HG02571 (cell line): Measurements from ENCODE around the gene CHCHD1.
"Not testable (repeated sequence)": the region's sequence is repeated elsewhere in the genome, so short reads cannot be mapped to it uniquely, and the experiment has no call there.

ENCODE experiments used
- ATAC-seq: cut with Tn5 transposase; IDR thresholded peaks from one replicate; pipeline ENCODE4 v1.9.1; 2021; ENCODE audit warnings: mild to moderate bottlenecking, moderate library complexity; ENCODE audit not compliant: unreplicated experiment

CHCHD1 gene

DNA sequence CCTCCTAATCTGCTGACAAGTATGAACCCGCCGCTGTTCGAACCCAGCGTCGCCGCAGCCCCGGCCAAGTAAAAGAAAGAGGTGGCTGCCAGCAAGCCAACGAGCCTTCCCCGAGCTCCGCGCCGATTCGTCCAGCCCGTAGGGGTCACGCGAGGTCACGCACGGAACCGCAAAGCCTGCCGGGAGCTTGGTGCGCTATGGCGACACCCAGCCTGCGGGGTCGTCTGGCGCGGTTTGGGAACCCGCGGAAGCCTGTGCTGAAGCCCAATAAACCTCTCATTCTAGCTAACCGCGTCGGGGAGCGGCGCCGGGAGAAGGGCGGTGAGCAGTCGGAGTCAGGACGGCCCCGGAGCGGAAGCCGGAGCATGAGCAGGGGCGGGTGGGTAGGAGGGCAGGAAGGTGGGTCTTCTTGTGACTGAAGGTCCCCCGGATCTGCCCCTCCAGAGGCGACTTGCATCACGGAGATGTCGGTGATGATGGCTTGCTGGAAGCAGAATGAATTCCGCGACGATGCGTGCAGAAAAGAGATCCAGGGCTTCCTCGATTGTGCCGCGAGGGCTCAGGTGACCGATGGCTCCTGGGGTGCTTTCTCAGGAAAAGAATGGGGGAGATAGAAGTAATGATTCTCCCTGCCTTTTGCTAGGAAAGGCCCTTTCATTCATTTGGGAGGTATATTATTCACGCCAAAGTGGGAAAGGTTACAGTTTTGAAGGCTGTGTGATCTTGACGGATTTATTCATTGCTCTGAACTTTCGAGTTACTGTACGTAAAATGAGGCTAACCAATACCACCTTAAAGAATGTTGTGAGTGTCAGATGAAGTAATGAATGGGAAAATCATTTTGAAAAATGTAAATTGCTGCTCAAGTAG is at the start of gene CHCHD1:
TSS of gene CHCHD1 (plus strand) at position 170 of the 870 bp plus-strand sequence. CDS start at position 198, 28 bp downstream.
- peak; percentile 50 for ATAC-seq

DNA sequence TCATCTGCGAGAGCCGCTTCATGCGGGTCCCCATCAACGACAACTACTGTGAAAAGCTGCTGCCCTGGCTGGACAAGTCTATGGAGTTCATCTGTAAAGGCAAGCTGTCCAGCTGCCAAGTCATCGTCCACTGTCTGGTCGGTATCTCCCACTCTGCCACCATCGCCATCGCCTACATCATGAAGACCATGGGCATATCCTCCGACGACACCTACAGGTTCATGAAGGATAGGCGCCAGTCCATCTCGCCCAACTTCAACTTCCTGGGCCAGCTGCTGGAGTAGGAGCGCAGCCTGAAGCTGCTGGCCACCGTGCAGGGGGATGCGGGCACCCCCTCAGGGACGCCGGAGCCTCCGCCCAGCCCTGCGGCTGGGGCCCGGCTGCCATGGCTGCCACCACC is 49.4 kb upstream of the CHCHD1 start:
- ATAC-seq, result no peak

DNA sequence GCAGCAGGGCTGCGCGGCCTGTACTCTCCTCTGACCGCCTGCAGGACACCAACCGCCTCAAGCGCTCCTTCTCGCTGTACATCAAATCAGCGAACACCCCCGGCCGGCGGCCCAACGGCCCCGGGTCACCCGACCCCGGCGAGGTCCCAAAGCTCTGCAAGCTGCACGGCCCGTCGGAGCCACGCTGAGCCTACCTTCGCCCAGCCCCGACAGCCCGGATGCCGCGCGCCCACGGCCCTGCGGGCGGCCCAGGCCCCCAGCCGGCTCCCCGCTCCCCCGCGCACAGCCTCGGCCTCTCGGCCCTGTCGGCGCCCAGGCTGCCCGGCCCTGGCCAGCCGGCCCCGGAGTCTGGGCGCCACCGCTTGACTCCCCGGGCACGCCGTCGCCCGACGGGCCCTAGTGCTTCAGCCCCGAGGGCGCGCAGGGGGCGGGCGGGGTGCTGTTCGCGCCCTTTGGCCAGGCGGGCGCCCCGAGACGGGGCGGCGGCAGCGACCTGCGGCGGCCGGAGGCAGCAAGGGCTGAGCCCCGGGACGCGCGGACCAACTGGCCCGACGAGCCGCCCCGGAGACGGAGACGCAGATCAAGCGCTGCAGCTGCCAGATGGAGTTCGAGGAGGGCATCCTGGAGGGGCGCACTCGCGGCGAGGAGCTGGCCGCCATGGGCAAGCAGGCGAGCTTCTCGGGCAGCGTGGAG is 48.8 kb upstream of the CHCHD1 start:
- ATAC-seq, result no peak

DNA sequence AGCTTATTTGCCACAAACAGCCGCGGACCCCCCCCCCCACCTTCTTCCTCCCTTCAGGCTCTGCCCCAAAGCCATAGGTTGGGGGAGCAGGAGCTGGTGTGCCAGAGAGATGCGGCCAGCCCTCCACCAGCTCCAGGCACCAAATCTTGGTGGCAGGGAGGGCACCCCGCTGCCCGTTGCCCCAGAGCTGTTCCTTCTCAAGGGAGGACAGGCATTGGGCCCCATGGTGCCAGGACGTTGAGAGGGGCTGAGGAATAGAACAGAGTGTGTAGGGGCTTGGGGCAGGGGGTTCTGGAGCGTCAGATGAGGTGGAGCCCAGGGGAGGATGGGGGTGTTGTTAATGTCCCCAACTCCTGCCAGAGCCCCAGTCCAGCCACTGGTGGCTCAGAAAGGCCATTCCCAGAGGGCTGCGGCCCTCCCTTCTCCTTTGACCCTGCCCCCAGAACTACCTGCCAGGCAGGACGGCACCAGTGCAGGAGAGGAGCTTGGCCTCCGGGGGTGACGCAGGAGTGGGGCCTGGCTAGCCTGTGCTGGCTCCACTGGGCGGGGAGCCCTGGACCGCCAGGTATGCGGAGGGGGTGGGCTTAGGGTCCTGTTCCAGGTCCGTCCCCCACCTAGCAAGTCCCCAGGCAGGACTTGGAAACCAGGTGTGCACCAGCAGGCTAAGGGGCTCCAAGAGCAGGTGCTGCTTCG is 47.7 kb upstream of the CHCHD1 start:
- ATAC-seq, result no peak

DNA sequence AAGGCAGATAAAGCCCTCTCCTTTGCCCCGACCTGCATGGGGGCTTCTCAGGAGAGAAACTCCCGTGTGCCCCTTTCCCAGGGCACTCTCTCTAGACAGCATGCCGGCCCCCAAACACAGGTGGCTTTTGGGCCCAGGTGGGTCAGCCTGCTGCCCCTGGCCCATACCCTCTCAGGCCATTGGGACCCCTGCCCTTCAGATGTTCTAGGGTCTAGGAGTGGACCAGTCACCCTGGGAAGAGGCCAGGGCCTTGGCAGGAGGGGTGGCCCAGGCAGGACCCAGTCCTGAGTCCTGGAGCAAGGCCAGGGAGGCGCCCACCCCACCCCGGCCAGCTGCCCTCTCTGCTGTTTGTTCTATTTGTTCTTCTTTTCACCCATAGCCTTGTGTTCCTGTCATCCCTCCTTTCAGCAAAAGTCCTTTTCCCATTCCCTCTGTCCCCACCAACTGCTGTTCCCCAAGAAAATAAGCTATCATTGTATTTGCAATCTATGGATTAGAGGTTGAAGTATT is 47.0 kb upstream of the CHCHD1 start:
- ATAC-seq, result no peak

DNA sequence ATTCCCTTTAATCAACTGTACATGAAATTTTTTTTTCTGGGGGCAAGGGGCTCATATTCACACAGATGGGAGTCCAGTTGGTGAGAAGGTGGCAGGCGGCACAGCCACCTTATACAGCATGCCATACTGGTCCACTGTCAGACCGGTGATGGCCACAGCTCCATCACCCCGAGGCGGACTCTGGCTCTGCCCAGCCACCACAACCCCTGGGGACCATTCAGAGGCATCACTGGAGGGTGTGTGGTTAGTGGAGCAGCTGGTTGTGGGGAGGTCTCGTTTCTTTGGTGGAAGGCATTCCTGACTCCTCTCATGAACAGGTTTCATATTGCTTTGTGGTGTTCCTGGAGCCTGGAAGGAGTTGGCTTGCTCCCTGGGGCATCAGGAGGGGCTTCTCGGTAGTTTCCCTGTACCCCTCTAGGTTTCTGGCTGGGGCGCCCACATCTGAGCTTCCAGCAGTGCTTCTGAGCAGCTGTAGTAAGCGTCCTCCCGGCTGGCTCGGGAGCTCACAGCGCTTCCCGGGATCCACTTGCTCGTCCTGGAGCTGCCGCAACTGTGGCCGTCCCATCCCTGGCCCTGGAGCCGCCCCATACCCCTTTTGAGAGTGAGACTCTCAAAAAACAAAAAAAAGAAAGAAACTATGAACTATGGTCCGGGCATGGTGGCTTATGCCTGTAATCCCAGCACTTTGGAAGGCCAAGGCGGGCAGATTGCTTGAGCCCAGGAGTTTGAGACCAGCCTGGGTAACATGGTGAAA is 41.2 kb upstream of the CHCHD1 start:
- ATAC-seq, result not testable (repeated sequence)

DNA sequence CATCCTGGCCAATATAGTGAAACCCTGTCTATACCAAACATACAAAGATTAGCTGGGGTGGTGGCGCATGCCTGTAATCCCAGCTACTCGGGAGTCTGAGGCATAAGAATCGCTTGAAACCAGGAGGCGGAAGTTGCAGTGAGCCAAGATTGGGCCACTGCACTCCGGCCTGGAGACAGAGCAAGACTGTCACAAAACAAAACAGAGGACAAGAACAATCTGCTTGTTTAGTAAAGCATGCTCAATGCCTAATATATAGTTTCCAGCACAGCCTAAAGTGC is 39.5 kb upstream of the CHCHD1 start:
- ATAC-seq, result no peak

DNA sequence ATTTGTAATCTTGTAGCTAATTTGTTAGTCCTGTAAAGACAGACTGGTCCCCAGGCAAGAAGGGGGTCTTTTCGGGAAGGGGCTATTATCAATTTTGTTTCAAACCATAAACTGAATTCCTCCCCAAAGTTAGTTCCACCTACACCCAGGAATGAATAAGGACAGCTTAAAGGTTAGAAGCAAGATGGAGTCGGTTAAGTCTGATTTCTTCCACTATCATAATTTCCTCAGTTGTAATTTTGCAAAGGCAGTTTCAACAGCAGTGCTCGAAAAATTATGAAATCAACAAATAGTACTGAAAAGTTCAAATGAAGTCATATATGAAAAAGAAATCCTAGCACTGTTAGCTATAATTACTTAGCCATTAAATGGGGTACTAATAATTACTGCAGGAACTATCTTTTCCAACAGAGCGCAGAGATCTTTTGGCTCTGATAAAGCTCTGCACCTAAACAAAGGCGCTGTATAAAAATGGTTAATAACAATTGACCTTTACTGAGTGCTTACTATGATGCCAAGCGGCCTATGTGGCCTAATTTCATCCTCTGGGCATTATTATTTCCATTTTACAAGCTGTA is 38.4 kb upstream of the CHCHD1 start:
- no peak for ATAC-seq

DNA sequence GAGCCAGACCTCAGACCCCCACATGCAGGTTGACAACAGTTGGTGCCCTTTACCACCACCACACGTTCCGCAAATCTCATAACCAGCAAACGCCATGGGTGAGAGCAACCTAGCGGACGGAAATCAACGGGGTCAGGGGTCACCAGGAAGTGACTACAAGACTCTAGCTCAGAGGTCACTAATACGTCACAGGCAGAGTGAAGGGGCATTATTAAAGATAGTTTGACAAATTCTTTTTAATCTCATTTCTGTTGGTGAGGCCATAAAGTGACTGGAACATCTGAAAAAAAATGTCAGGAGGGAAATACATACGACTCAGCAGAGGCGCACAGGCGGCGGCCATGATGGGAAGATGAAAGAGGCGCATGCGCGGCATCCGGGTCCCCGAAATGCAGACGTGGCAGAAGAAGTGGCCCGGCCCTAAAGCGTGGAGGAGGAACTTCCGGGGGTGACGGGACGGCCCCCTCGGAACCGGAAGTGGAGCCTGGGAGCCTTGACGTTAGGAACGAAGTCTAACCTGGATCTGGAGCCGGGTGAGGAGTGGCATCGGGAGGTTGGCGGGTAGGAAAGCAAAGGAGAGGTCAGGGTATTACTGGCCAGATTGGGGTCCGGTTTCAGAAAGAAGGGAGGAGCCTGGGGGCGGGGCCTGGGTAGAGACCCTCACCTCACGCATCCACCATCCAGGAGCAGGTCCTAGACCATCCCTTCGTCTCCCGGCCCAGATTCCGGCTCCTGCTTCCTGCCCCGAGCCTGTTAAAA is 37.8 kb upstream of the CHCHD1 start, which contains the start of gene SEC24C:
TSS of gene SEC24C (plus strand) at position 468 of the 759 bp plus-strand sequence. CDS start 2,461 bp downstream, outside the sequence.
- ATAC-seq, result peak; percentile 85

DNA sequence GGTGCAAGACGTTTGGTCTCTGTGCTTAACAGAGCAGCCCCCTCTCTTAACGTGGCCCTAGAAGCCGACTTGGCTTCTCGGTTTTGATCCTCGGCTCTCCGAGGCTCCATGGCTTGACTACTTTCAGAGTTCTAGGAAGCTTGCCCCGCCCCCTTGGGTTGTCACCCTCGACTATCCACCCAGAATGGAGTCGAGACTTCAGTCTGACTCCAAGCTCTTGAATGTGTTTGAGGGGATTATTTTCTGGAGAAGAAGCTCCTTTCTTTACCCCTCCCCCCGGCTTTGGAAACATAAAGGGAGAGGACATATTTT is 37.2 kb upstream of the CHCHD1 start:
- ATAC-seq, result peak; percentile 18

DNA sequence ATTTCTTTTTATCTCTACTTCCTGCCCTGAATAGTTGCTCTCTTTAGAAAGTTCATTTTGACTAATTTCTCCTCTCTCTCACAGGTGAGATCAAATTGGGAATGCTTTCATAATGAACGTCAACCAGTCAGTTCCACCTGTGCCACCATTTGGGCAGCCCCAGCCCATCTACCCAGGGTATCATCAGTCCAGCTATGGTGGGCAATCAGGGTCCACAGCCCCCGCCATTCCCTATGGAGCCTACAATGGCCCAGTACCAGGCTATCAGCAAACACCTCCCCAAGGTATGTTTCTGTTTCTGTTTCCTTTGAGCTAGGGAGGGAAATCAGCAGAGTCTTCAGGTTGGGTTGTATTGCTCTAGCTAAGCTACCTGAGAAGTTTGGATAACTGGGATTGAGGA is 35.1 kb upstream of the CHCHD1 start:
- no peak for ATAC-seq

DNA sequence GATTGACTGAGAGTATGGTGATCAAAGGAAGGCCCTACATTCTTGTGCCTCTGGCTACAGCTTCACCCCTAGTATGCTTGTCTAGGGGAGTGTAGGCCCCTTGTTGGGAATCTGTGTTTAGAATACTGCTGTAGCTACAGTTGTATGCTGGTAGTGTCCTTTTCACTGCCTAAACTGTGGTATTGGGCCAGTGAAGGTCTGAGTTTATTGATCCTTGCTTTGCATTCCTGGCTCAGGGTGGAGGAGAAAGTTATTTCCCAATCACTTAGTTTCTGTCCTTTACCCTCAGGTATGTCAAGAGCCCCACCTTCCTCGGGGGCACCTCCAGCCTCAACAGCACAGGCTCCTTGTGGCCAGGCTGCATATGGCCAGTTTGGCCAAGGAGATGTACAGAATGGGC is 31.0 kb upstream of the CHCHD1 start:
- ATAC-seq, result no peak

DNA sequence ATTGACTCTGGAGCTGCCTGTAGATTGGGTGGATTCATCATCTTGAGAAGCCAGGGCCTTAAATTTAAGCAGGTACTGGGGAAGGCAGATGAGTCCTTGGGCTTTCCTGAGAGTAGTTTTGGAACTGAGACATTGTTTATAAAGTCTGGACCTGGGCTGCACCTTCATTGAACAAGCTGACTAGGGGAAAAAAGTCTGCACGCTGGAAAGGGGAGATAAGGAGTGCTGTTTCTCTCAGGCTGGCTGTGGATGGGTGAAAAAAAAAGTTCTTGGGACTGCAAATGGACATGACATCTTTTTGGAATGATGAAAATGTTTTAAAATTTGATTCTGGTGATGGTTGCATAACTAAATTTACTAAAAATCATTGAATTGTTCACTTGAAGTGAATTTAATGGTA is 25.7 kb upstream of the CHCHD1 start:
- ATAC-seq, result no peak

DNA sequence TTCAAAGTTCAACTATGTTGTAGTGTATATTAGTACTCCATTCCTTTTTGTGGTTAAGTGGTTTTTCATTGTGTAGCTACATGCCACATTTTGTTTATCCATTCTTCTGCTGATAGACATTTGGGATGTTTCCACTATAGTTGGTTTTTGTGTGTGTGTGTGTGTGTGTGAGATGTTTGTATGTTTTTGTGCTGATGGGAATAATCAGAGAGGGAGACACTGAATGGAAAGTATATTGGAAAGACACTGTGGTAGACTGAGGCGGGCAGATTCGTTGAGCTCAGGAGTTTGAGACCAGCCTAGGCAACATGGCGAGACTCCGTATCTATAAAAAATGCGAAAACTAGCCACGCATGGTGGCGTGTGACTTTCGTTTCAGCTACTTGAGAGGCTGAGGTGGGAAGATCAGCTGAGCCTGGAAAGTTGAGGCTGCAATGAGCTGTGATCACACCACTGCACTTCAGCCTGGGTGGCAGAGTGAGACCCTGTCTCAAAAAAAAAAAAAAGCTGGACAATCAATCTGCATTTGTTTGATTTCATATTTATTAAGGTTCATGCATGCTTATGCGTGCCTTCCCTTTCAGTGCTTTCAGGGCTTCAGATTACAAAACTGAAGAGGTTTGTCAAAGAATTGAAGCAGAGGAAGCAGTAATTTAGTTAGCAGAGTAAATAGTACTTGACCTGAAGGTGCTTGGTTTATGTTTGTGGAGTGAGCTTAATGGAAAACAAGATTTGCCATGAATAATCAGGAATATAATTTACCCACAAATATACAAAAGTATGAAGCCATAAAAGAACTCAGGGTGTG is 22.9 kb upstream of the CHCHD1 start:
- no peak for ATAC-seq

DNA sequence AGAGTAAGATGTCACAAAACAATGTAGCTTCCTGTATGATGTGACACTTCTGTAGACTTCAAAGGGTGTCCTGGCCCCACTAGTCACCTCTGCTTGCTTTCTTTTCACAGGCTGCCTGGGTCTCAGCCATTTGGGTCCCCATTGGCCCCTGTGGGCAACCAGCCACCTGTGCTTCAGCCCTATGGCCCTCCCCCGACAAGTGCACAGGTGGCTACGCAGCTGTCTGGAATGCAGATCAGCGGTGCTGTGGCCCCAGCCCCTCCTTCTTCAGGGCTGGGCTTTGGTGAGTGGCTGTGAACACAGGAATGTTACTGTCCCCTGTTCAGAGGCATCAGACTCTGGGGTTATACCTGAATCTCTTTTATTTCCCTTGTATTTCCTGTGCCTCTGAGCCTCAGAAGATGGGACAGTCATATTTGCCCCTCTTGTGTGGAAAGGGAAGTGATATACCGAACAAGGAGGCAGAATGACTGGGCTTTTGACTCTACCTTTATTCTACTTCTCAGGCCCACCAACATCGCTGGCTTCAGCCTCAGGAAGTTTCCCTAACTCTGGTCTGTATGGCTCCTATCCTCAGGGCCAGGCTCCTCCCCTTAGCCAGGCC is 22.2 kb upstream of the CHCHD1 start:
- no peak for ATAC-seq

DNA sequence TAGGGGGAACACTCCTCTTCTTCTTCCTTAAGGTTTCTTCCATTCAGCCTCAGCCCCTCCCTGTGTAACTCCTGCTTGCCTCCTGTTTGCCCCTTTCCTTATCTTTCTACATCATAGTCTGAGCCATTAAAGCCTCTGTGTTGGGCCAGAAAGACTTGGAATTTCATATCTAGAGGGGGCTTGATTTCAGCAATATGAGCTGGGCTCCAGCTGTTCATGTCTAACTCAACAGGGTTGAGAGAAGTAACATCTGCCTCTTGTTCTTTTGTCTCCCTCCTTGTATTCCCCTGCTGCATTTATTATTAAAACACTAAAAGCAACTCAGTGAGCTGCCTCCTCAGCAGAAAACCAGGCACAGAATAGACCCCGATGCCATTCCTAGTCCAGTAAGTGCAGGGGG is 20.1 kb upstream of the CHCHD1 start:
- no peak for ATAC-seq

DNA sequence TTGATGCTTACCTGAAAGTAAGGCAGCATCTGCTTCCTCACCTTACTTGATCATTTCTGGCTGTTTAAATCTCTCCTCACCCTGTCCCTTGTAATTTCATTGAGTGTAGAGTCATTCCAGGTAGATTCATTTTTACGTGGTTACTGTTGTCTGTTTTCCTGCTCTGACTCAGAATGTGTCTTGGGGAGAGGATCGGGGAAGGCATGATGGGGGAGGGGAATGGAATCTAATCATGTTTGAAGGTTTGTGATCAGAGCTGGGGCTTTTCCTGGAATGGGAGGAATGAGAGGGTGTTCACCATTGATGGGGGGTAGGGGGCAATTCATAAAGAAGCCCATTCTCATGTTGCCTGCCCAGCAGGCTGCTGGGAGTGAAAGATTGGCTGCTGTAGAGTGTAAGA is 18.9 kb upstream of the CHCHD1 start:
- ATAC-seq, result no peak

DNA sequence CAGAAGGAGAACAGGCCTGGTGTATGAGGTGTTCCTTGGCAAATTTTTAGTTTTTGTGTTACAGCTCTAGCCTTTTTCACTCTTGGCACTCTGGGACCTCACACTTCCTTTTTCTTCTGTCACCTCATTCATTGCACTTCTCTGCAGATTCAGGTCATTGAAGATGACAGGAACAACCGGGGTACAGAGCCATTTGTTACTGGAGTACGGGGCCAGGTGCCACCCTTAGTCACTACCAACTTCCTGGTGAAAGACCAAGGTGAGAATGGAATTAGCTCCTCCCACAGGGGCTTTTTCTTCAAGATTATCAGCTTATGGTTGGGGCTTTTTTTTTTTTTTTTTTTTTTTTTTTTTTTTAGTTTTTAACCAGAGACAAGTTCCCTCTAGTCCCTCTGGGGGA is 18.5 kb upstream of the CHCHD1 start:
- no peak for ATAC-seq

DNA sequence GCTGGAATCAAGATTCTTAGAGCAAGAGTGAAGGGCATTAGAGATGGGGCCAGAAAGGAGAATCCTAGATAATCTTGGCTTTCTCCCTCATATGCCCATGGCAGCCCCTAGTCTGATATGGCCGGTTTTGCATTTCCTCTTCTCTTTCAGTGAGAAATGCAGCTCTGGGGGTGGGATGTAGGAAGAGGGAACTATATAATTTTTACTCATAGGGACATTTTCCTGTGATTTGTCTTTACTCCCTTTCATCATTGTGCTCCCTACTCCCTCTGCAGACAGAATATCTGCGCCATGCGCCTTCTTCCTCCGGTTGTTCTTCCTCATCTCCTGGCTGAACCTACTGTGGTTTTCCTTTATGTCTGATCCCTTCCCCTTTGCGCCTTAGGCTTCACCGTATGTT is 16.8 kb upstream of the CHCHD1 start:
- ATAC-seq, result no peak
